ENCODE measurements around the gene SRC.

DNA sequence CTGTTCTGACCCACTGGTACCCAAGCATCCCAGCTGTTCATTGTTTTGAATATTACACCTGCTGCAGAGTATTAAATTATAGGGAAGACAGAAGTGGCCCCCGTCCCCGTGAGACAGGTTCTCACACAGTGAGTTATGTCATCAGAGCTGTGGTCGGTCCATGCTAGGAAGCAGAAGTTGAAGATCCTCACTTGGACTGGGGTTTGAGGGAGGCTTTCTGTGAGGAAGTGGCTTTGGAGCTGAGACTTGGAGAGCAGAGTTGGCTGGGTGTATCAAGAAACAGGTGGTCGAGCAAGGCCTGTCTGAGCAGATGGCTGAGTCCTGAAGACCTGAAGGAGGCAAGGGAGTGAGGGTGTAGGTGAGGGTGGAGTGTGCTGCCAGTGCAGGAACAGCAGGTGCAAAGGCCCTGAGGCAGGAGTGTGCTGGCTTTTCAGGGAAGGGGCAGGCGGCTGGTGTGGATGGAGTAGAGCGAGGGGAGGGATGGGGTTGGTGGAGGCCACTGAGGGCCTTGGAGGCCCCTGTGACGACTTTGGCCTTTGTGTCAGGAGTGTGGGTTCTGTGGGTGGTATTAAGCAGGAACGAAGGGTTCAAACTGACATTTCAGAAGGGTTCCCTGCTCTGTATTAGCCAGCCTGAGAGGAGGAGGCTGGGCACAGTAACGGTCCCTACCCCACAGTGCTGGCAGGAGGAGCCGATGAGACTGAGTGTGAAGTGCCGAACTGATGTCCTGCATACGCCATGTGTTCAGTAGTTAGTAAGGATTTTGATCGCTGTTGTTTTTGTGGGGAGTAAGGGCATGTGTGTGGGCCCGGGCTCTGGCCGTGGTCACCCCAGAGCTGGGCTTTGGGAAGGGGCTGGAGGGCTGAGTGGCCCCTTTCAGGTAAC is 11.8 kb downstream of the SRC start:
- TF ChIP-seq, protein P1, sequence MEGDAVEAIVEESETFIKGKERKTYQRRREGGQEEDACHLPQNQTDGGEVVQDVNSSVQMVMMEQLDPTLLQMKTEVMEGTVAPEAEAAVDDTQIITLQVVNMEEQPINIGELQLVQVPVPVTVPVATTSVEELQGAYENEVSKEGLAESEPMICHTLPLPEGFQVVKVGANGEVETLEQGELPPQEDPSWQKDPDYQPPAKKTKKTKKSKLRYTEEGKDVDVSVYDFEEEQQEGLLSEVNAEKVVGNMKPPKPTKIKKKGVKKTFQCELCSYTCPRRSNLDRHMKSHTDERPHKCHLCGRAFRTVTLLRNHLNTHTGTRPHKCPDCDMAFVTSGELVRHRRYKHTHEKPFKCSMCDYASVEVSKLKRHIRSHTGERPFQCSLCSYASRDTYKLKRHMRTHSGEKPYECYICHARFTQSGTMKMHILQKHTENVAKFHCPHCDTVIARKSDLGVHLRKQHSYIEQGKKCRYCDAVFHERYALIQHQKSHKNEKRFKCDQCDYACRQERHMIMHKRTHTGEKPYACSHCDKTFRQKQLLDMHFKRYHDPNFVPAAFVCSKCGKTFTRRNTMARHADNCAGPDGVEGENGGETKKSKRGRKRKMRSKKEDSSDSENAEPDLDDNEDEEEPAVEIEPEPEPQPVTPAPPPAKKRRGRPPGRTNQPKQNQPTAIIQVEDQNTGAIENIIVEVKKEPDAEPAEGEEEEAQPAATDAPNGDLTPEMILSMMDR (IDR thresholded peaks at IDR 0.05): no peak
- TF ChIP-seq POLR2A (IDR thresholded peaks at IDR 0.05): no peak

Measured in thyroid gland (tissue), 4 donors.